GM10248 (cell line): ENCODE measurements around the gene ABCD1.

Source experiments
- CTCF ChIA-PET: fragments of 300-600 bp; sonication (Branson Sonifier 250); formaldehyde crosslinking; extraction: SDS; loops from one replicate; lab custom pipeline; 2021; ENCODE audit warnings: antibody characterized with exemption; lab: Yijun Ruan, JAX
- POLR2A ChIA-PET: fragments of 350-650 bp; sonication (Branson Sonifier 250); formaldehyde crosslinking; extraction: SDS; loops from one replicate; lab custom pipeline; 2020; ENCODE audit warnings: antibody characterized with exemption; lab: Yijun Ruan, JAX
- DNase-seq: peaks from one replicate; pipeline ENCODE4 v3.0.0; 2012; ENCODE audit errors: extremely low spot score
- CTCF ChIP-seq: IDR thresholded peaks from 2 replicates; pipeline ENCODE4 v1.5.1; 2012; ENCODE audit warnings: mild to moderate bottlenecking, low read depth; ENCODE audit errors: extremely low read depth, missing control alignments, control extremely low read depth

Gene ABCD1

DNA sequence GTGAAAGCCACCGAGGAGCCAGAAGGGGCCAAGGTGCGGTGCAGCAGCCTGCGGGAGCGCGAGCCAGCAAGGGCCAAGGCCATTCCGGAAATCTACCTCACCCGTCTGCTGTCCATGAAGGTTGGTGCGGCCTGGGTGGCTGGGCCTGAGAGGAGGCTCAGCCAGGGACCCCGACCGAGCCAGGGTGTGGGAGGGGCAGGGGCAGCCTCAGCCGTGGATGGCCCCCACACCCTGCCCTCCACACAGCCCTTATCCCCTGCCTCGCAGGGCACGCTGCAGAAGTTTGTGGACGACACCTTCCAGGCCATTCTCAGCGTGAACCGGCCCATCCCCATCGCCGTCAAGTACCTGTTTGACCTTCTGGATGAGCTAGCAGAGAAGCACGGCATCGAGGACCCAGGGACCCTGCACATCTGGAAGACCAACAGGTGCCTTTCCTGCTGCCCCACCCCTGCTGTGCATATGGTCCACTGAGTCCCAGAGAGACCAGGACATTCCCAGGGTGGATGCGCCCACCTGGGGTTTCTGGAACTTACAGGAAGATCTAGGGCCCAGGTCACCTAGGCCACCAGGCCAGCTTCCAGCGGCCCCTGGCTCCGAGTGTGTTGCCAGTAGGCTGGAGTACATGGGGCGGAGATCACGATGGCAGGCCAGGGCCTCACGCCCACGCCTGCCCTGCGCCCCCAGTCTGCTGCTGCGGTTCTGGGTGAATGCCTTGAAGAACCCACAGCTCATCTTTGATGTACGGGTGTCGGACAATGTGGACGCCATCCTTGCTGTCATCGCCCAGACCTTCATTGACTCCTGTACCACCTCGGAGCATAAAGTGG, 52.8 kb downstream of the ABCD1 start:
- CTCF ChIA-PET, result interaction anchor here (1.1 kb wide), 1 partner anchor 11 kb away, joined by 3 read pairs; no protein-coding TSS in a partner anchor
- TF ChIP-seq CTCF, result no peak
- POLR2A ChIA-PET, result interaction anchor here (0.8 kb wide), 1 partner anchor 169 kb away, joined by 3 read pairs; no protein-coding TSS in a partner anchor
- DNase-seq, result no peak

- ChIA-PET CTCF (interaction anchor here (1.1 kb wide), 1 partner anchor 11 kb away, joined by 3 read pairs; no protein-coding TSS in a partner anchor), POLR2A (interaction anchor here (0.8 kb wide), 1 partner anchor 169 kb away, joined by 3 read pairs; no protein-coding TSS in a partner anchor)
- DNase-seq, result no peak
- TF ChIP-seq CTCF, result no peak
These were observed 53.5 kb downstream of the ABCD1 start for GRCh38 chrX:153778181-153778580.

GRCh38 chrX:153778684-153779101, 54.0 kb downstream of the ABCD1 start:
- no peak for TF ChIP-seq CTCF
- ChIA-PET POLR2A (no interaction called here), CTCF (no interaction called here)
- no peak for DNase-seq

GRCh38 chrX:153779891-153780677, 55.4 kb downstream of the ABCD1 start:
- ChIA-PET POLR2A (no interaction called here), CTCF (interaction anchor here (1.6 kb wide), 1 partner anchor 10 kb away, joined by 3 read pairs; no protein-coding TSS in a partner anchor)
- no peak for TF ChIP-seq CTCF
- no peak for DNase-seq

GRCh38 chrX:153780678-153781427, 56.2 kb downstream of the ABCD1 start, which contains the start of gene SRPK3:
SRPK3 (plus strand) TSS chrX:153781041; CDS start chrX:153781087, 46 bp downstream.
- POLR2A ChIA-PET, result no interaction called here
- TF ChIP-seq CTCF, result no peak
- DNase-seq, result no peak
- CTCF ChIA-PET, result interaction anchor here (1.6 kb wide), 1 partner anchor 9 kb away, joined by 3 read pairs; no protein-coding TSS in a partner anchor
